GM18511 (cell line): ENCODE results near the gene CYP24A1.
A peak's percentile ranks its signal among the peaks of the same experiment; 100 is the strongest.

Source experiments
- ATAC-seq: cut with Tn5 transposase; IDR thresholded peaks from one replicate; pipeline ENCODE4 v1.9.1; 2021; ENCODE audit warnings: mild to moderate bottlenecking, moderate library complexity; ENCODE audit not compliant: unreplicated experiment

The CYP24A1 gene

GRCh38 chr20:54204063-54204462 lies 30.3 kb upstream of the CYP24A1 start:
- no peak for ATAC-seq

DNA sequence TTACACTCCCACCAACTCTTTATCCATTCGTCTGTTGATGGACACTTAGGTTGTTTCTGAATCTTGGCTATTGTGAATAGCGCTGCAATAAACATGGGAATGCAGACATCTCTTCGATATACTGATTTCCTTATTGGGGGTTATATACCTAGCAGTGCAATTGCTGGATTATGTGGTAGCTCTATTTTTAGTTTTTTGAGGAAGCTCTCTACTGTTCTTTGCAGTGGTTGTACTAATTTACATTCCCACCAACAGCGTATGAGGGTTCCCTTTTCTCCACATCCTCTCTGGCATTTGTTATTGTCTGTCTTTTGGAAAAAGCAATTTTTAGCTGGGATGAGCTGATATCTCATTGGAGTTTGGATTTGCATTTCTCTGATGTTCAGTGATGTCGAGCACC lies 29.5 kb upstream of the CYP24A1 start:
- no peak for ATAC-seq

- ATAC-seq: no peak
Observed at GRCh38 chr20:54201268-54201846, 27.6 kb upstream of the CYP24A1 start.

- no peak for ATAC-seq
Observed at GRCh38 chr20:54200487-54201267, 26.9 kb upstream of the CYP24A1 start.

- no peak for ATAC-seq
Observed at GRCh38 chr20:54199721-54200176, 26.0 kb upstream of the CYP24A1 start.

DNA sequence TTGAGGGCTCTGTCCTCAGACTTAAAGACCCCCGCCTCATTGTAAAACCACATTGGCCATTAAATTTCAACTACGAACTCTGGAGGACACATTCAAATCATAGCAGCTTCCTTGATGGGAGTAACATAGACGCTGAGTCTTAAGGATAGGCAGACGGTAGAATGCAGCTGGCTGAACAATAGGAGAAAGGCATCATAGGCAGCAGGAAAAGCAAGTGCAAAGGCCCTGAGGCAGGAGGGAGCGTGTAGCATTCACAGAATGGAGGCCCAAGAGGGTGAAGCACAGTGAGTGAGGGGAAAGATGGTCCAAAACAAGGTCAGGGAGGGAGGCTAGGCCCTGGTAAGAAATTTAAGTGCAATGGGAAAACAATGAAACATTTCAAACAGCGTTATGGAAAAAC lies 25.5 kb upstream of the CYP24A1 start:
- ATAC-seq: no peak

DNA sequence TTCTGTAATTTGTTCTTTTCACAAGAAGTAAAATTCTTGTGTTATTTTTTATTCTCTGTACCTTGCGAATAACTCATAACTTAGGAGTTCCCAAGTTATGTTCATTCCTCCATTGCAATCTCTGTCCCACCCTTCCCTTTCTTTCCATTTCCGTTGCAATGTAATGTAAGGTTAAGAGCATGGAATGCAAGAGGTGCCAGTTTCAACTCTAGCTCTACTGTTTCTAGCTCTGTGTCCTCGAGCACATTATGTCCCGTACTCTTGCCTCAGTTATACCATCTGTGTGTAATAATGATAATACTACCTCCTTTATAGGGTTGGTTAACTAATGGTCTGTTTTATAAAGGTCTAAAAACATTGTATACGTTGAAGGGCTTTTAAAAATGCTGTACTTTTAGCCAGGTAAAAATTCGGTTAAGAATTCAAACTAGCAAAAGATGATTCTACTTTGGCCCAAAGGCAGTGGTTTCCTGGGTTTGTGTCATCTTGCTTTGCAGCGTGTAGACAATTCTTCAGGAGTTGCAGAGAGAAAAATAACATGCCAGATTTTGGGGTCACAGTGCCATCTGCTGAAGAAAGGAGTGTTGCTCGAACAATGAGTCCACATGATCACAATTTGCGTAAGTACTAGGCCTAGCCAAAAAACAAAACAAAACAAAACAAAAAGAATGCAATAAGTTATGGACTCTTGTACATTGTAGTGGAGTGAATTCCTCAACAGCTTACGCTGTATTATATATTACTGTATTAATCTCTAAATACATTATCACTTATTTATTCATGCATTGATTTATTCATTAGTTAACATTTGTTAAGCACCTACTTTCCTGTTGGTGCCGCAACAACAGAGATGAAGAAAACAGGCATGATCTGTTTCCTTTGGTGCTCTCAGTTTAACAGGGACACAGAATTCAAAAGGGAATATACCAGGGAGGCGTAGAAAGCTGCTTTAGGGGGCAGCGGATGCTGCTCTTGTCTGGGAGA lies 24.1 kb upstream of the CYP24A1 start:
- no peak for ATAC-seq

DNA sequence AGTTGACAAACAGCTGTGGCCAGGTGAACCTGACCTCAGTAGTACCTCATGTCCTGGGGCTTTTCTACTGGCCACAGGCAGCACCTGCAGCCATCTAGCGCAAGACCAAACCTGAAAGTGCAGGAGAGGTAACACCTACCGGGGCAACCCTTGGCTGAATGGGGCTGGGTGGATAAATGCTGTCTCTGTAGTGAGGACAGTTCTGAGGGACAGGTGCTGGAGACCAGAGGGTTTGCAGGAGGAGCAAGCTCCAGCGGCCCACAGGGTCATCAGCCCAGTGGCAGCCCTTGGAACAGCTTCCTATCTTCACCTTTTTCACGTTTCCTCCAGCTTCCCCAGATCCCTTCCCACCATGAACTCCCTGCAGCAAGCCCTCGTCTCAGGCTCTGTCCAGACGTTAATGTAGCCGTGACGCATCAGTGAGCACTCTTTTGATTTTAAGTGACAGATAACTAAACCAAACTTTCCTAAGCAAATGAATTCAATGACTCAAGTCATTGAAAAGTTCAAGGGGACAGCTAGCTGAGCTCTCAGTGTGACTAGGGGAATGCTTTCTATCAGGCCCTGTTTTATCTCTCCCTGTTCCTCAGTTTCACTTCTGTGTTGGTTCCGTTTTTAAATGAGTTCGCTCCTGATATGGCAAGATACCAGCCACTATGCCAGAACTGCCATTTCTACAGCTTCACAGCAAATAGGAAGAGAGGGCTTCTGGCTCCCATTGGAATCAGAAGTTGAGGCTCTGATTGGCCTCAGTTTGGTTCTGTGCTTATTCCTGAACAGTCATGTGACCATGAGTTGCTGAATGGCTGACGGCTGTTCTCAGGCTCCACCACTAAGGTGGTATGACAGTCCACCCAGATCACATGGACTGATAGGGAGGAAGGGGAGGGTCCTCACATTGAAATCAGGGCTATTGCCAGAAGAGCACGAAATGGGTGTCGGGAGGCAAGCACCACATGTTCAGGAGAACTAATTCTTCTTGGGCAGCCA lies 22.0 kb upstream of the CYP24A1 start:
- peak; percentile 74 for ATAC-seq

GRCh38 chr20:54194724-54195438 lies 21.1 kb upstream of the CYP24A1 start:
- no peak for ATAC-seq

- no peak for ATAC-seq
Observed at GRCh38 chr20:54193817-54194216, 20.0 kb upstream of the CYP24A1 start.

GRCh38 chr20:54190217-54190616 lies 16.4 kb upstream of the CYP24A1 start:
- no peak for ATAC-seq

- no peak for ATAC-seq
Observed at GRCh38 chr20:54189630-54190029, 15.8 kb upstream of the CYP24A1 start.

DNA sequence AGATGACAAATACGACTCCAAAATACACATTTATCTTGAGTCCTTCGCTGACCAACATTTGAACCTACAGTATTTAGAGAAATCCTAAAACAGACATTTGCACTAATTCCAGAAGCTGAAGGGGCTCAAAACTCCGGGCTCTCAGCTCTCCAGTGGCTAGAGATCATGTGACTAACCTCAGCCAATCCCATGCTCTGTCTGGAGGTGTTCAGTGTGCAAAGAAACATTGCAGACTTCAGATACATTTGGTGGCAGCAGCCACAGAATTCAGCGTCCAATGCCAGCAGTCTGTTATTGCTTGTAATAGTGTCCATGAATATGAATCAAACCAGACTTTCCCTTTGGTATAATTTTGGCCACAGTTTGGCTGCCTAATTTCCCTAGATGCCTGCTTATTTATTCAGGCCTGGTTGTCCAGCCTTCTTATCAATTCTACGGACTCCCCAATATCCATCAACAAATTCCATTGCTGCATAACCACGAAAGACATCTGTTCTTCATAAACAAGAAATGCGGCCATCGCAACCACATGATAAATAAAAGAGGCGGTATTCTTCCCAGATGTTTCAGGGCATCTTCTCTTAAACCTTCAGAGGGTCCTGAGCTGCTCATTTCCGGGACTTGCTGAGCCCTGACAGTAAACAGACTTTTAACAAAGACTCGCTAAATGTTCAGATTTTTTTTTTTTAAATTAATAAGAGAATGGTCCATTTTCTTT lies 14.5 kb upstream of the CYP24A1 start:
- ATAC-seq: no peak

- no peak for ATAC-seq
Observed at GRCh38 chr20:54184904-54185626, 11.3 kb upstream of the CYP24A1 start.

DNA sequence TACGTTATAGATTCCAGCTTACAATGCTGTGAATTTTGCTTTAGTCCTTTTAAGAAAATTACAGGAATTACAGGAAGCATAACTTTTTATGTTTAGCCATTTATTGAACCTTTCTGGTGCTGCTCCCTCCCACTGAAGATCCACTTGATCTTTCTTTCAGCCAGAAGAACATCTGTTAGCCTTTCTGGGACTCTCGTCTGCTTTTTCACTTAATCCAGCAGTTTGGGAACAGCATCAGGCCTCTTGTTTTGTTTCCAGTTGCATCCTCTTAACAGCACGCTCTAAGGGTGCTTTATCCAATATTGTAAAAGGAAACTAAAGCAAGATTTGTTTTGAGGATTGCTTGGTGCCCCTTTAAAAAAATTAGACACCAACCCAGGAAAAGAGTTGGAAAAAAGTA lies 10.3 kb upstream of the CYP24A1 start:
- ATAC-seq: no peak

GRCh38 chr20:54180931-54181330 lies 7.1 kb upstream of the CYP24A1 start:
- ATAC-seq: no peak

DNA sequence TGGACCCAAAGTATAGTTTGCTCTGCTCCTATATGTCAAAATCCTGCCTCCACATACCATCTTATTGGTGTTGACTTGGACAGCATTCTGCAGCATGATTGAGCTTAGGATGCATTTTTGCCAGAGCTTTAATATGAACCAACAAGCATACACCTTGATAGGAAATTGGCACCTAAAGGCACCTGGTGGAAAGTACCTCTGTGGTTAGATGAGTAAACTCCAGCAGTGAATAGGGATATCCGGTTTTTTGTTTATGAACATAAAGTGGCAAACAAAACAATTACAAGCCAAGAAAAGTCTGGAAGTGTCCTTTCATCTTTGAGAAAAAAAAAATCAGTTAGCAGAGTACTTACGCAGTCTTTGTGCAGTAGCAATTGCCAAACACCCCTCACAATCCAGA lies 6.2 kb upstream of the CYP24A1 start:
- no peak for ATAC-seq

DNA sequence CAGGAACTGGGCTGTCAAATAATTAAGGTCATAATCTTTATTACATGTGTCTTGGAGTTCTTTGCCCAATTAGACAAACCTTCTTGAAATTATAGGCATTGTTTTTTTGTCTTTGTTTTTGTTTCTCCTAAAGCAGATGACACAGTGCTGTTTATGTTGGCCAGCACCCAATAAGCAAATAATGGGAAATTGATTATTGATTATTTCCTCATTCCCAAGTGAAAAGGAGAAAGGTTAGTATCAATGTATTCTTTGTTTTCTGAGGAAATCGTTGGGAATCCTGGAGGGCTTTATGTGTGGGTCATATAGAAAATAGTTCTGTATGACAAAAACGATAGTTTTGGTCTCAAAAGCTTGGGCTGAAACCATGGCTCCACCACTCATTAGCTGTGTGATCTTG lies 4.5 kb upstream of the CYP24A1 start:
- ATAC-seq: no peak
